NB4 (cell line): ENCODE results near the gene FBF1.
"Not testable (repeated sequence)": the region's sequence is repeated elsewhere in the genome, so short reads cannot be mapped to it uniquely, and the experiment has no call there.

Source experiments
- DNase-seq: peaks from one replicate; pipeline ENCODE4 v3.0.0; 2010; ENCODE audit warnings: low read depth
- H3K4me3 ChIP-seq: one replicate; pipeline ENCODE4 v1.5.1; 2011; ENCODE audit warnings: mild to moderate bottlenecking, low read depth, low read length, moderate library complexity
- CTCF ChIP-seq: IDR thresholded peaks from one replicate; pipeline ENCODE4 v1.5.1; 2012; ENCODE audit warnings: low read depth, low read length
- MAX ChIP-seq: IDR thresholded peaks from 2 replicates; pipeline ENCODE4 v1.6.1; 2011; ENCODE audit warnings: low read depth, low read length
- MYC ChIP-seq: IDR thresholded peaks from 2 replicates; pipeline ENCODE4 v1.6.1; 2011; ENCODE audit warnings: low read depth, low read length
- POLR2A ChIP-seq: IDR thresholded peaks from 2 replicates; pipeline ENCODE4 v1.6.1; 2011; ENCODE audit warnings: mild to moderate bottlenecking; ENCODE audit not compliant: insufficient read length; ENCODE audit errors: extremely low read depth

The FBF1 gene

GRCh38 chr17:75891605-75892555 is 49.0 kb downstream of the FBF1 start:
- no peak for TF ChIP-seq MAX
- TF ChIP-seq CTCF, result no peak
- TF ChIP-seq MYC, result no peak
- no peak for TF ChIP-seq POLR2A
- no peak overlapping the region for H3K4me3 ChIP-seq
- DNase-seq, result no peak

DNA sequence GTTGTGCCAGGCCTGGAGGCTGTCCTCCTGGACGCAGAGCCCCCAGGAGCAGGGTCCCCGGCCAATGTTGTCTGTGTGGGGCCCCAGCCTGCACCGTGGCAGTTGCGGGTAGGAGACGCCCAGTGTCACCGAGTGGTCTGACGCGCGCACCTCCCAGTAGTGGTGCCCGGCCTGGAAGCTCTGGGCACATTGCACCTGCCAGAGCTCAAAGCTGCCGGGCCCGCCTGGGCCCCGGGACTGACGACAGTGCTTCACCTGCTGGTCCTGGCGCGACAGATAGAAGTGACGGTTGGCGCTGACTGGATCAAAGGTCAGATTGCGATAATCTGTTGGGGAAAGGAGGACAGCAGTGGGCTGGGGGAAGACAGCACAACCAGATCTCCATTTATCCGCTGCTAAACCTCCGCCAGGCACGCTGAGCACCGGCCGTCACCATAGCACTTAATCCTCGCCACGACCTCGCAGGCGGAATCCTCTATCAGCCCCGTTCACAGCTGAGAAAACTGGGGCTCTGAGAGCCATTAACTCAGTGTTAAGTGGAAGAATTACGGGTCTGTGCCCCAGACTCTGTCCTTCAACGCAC is 49.7 kb downstream of the FBF1 start:
- no peak for TF ChIP-seq CTCF
- no peak for TF ChIP-seq MAX
- no peak for TF ChIP-seq MYC
- no peak for TF ChIP-seq POLR2A
- no peak for DNase-seq
- no peak overlapping the region for H3K4me3 ChIP-seq

GRCh38 chr17:75889454-75889853 is 51.4 kb downstream of the FBF1 start:
- no peak overlapping the region for H3K4me3 ChIP-seq
- TF ChIP-seq POLR2A (no peak), MAX (no peak), CTCF (no peak), MYC (no peak)

GRCh38 chr17:75888484-75888883 is 52.4 kb downstream of the FBF1 start:
- DNase-seq, result no peak
- no peak for TF ChIP-seq POLR2A
- TF ChIP-seq MYC, result no peak
- TF ChIP-seq MAX, result no peak
- TF ChIP-seq CTCF, result no peak
- H3K4me3 ChIP-seq, result no peak overlapping the region

More at GRCh38 chr17:75889454-75889853, 51.4 kb downstream of the FBF1 start:
- DNase-seq, result peak; percentile 44

- H3K4me3 ChIP-seq, DNase-seq: not testable (repeated sequence)
Measured at GRCh38 chr17:75885860-75886259, 55.0 kb downstream of the FBF1 start.

DNA sequence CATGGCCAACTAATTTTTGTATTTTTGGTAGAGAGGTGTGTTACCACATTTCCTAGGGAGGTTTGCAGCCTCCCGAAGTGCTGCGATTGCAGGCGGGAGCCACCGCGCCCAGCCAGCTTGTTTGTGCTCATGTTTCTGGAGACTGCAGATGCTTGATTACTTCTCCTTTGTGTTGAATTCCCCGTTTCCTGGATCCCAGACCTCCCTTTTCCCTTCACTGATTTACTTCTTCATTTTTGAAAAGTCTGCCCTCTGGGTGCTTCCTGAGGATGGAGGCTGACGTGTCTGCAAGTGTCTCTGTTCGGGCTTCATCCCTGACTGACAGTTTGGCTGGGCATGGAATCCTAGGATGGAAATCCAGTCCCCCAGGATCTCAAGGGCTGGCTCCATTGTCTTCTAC is 55.4 kb downstream of the FBF1 start:
- H3K4me3 ChIP-seq, result no peak overlapping the region
- no peak for TF ChIP-seq MYC
- DNase-seq, result no peak
